ENCODE data around the gene FSIP1. TPM values are rescaled to one million over a fixed set of nuclear protein-coding genes. Genes with fewer than 3 reads are reported as not detected.

The FSIP1 gene
- total RNA-seq, 1 donor from 2014 or later, result 0.91 TPM

DNA sequence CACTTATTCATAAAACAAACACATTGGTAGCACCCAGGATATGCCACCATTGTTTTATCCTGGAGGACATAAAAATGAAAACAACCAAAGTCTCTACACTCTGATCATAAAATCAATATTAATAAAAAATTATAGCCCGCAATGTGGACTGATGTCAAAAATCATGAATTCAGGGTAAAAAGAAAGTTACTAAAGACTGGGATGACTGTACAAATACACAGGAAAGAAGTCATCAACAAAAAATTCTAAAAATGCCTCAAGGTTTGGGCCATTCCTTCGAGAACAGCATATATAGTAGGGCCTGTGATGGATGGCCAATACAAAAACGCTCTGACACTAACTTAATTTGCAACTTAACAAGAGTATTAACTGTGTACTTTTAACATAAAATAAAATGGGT is 125.0 kb downstream of the FSIP1 start:
- intact Hi-C loops (cut with micrococcal nuclease), result no loop called here

DNA sequence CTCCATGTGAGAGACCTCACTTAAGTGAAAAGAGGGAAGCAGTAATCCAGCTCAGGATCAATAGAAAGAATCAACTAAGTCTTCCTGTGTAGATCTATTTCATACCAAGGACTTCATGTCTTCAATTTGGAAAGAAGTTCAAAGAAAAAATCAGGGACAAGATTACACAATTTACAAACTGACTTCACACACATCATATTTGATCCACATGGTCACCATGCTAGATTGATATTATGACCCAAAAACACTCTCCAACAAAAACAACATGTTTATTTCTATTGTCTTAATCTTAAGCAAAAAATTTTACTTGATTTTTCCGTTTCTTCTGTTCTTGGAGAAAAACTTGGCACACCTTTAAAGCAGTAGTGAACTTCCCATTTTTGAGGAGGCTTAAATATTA is 125.5 kb downstream of the FSIP1 start:
- intact Hi-C loops (cut with micrococcal nuclease), result no loop called here

DNA sequence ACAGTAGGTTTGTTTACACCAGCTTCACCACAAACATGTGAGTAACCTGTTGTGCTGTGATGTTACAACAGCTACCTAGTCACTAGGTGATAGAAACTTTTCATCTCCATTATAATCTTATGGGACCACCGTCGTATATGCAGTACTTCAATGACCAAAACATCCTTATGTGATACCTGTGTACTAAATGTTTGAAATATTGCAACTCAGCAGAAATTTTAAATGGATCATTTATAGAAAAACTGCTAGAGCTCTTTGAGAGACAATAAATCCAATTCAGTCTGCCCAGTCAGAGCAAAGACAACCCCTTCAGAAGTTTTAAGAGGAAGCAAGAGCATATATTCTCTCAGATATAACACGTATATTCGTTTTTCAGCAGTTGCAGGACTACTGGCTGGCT is 128.3 kb downstream of the FSIP1 start:
- intact Hi-C loops (cut with micrococcal nuclease), result no loop called here

DNA sequence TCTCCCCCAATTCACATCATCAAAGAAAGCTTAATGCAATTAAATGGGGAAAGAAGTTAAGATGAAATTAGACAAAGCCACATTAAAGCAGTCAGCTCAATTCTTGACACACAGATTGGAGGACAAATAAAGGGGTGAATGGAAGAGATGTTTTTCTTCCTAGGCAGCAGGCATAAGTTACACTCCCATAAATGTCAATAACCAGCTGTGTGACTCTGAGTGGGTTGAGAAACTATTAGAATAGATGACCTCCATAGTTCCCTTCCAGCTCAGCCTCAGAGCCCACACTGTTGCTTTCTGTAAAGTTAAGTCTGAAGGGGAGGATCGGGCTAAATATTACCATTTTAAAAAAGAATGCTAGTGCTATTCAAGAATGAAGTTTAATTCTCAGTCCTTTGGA is 130.8 kb downstream of the FSIP1 start:
- intact Hi-C loops (cut with micrococcal nuclease), result no loop called here

DNA sequence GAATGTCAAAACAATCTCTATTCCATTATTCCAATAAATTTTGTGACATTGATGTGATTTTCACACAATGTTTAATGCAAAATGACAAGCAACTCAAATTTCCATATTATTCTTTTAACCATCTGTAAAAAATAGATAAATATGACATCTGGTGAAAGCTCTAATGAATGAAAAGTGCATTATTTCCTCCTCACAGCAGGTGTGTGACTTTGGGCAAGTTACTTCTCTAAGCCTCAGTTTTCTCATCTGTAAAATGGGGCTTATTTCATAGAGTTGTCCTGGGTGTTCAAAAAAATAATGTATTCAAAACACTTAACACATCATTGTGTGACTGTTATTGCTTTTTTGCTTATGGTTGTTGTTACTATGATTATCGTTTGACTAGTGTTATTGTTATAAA is 131.3 kb downstream of the FSIP1 start:
- intact Hi-C loops (cut with micrococcal nuclease), result no loop called here

DNA sequence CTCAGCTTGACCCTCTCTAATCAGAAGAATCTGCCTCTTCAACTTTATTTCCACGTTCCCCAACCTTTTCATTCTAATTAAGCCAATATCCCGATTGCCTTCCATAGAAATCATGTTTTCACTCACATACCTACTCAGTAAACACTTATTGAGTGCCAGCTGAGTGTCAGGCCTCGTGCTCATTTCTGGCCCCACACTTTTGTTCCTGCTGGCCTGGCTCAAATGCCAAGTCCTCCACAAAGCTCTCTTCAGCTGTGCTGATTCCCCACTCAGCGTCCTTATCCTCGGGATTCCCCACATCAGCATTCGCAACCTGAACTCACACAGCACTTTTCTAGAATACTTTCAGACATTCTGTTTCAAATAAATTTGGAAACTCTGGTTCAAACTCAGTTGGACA is 132.9 kb downstream of the FSIP1 start:
- intact Hi-C loops (cut with micrococcal nuclease), result no loop called here

DNA sequence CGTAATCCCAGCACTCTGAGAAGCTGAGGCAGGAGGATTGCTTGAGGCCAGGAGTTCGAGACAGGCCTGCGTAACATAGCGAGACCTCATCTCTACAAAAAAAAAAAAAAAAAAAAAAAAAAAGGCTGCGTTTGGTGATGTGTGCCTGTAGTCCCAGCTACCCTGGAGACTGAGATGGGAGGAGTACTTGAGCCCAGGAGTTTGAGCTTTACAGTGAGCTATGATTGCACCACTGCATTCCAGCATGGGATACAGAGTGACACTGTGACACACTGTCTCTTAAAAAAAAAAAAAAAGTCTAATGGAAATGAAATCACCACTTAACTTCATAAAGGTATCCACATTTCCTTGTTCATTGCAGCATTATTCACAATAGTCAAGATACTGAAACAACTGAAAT is 136.2 kb downstream of the FSIP1 start:
- intact Hi-C loops (cut with micrococcal nuclease), result no loop called here

DNA sequence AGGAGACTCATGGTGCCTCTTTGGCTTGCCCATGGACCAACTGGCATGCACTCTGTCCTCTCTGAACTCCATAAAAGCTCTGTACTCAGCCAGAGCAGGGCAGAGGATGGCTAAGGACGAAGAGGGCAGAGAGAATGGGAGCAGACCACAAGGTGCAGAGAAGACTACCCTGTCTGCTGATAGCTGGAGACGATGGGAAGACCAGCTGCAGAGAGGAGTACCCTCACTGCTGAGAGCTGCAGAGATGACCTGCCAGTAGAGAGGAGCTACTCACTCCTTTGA is 136.7 kb downstream of the FSIP1 start:
- intact Hi-C loops (cut with micrococcal nuclease), result no loop called here

DNA sequence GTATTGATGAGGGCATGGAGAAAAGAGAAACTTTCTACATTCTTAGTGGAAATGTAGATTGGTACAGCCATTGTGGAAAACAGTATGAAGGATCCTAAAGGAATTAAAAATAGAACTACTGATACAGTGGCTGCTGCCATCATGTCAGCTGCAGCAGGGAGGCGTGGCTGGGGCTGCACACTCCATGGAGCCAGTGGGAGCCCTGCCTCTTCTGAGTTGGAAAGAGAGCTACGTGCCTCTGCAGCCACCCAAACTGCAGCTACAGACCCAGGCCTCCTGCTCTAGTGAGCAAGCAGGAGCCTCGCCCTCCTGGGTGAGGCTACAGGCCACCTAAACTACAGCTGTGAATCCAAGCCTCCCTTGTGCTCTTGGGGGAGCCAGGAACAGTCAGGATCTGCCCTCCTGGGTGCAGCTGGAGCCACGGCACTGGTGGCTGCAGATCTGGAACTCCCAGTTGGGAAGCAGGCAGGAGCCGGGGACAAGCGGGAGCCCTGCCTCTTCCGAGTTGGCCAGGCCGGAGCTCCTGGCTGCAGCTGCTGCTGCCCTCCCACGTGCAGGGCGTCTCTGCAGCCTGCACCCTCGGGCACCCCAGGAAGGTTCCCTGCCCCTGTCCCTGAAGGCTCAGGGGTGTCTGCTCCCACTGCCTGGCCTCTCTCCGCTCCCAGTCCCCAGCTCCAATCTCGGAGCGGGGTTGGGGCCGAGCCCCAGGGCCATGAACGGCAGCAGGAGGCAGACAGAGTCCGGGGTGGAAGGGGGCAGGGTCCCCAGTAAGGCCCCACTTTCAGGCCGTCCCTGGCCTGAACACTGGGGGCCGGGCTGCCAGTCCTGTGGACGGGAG is 137.3 kb downstream of the FSIP1 start:
- intact Hi-C loops (cut with micrococcal nuclease), result no loop called here

DNA sequence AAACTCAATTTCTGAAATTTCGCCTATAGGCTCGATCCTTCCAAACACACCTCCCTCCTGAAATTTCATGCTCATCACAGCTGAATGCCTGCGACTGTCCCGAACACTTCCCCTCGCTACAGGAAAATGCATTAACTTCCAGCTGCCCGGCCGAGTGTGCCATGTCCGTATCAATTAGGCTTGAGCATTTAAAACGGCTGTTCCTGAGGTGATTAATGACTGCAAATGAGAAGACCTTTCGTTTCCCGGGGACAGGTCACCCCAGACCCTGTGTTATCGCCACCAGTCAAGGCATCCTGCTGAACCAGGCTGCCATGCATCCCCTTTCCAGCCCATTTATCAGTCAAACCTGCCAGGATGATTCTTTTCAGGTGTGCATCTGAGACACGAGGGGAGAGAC is 138.5 kb downstream of the FSIP1 start:
- intact Hi-C loops (cut with micrococcal nuclease), result no loop called here

DNA sequence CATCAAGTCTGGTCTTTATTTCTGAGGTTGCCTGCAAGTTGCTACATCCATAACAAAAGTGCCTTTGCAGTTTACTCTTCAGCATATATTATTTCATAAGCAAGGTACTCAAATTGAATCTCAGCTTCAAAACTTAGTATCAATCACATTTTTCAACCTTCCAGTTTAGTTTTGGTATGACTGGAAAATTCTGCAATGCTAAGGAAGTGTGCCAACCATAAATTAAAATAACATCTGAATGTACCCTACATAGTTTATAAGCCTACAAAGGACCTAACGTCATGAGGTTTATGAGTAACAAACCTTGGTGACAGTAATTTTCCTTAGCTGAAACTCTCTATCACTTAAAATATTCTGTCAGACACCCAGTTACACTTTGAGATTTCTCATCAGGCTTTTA is 138.9 kb downstream of the FSIP1 start:
- intact Hi-C loops (cut with micrococcal nuclease), result loop anchor here (2.0 kb wide), 1 partner anchor 15 kb away; no protein-coding TSS in a partner anchor

DNA sequence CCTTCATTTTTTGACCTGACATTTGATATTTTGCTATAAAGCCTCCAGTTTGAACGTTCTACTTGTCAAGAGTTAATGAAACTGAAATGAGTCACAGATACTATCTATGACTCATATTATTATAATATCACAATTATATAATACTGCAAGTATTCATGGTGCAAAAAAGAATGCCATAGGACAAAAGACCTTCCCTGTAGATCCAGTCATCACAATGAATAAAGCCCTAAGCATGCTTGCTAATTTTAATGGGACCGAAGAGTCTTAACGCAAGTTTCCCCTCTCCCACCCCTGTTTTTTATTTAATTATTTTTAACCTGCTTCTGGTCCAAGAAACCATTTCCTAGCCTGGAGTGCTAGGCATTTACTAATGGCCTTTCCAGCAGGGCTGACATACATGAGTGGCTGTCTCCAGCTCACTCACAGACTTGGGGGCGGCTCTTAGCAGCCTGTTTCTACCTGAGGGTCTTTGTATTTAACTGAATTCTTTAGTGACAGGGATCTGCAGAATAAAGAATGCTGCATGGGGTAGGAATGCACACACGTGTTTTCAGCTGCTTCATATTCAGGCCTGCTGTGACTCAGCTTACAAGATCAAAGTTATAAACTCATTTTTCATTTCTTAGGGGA is 140.5 kb downstream of the FSIP1 start:
- intact Hi-C loops (cut with micrococcal nuclease), result loop anchor here (2.0 kb wide), 1 partner anchor 13 kb away; no protein-coding TSS in a partner anchor

DNA sequence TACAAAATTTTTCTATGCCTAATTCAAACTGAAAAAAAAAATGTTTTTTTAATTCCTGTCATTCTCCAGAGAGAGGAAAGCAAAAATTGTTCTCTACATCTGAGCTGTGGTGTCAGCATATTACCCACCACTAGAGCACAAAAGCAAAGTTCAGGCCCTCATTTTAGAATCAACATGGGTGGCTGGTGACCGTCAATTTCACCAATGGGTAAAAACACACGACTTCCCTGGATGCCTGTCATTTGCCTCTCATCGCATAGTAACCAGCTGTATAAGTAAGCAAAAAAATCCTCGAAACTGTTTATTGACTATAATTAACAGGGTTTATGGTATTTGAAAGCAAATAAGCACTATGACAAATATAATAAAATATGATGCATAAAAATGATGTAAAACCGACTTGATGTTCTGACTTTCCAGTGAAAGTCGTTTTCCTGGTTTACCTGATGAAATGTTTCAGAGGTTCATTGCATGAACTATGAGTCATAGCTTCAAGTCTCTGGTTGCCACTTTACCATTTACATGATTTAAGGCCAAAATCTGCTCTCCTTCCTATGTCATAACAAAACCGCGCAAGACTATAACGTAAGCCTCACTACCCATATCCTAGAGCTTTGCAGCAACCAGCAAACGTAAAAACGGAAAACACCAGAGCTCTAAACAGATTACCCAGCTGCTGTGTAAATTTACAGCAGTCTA is 141.3 kb downstream of the FSIP1 start:
- intact Hi-C loops (cut with micrococcal nuclease), result no loop called here

DNA sequence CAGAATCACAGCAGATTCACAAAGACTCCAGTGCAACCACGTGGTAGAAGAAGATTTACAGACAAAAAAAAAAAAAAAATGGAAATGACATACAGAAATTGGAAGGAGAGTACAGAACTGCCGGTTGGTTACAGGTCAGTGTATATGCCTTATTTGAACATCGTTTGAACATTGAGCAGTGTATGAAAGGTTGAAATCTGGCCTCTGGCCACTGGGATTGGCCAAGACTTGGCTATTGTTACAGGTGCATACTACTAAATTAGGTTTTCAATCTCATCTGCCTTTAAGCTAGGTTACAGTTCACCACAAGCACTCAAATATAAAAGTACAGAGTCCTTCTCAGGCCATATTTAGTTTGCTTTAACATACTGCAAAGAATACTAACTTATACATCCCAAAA is 142.0 kb downstream of the FSIP1 start:
- intact Hi-C loops (cut with micrococcal nuclease), result no loop called here

DNA sequence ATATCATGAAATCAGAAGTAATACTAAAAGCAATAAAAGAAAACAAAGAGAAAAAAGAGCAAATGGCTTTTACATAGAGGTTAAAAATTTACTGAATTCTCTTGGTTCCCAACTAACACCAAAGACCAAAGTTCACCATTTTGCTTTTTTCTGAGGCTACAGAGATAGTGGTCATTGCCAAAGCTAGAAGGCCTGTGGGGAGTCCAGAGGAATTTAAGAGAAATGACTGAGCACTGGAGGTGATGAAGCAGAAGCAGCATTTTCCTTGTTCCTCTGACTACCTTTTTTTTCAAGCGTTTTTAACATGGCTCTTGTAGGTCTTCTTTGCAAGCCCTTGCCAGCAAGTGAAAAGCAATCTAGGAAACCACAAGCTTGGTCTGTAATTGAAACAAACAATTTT is 143.6 kb downstream of the FSIP1 start:
- intact Hi-C loops (cut with micrococcal nuclease), result no loop called here

DNA sequence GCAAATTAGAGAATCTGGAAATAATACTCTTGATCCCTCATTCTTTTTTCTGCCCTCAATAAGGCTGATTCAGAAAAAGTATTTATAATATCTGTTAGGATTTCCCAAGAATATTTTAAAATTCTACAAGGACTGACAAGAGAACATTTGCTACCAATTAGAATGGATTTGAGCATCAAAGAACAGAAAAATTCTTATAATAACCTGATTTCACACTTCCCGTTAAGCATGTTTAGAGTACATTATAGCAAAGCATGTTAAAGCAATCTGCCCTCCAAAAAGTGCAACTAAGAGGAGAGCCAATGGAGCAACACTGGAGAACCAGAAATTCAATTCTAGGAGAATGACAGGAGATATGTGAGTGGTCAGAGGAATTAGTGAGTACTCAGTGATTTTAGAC is 144.6 kb downstream of the FSIP1 start:
- intact Hi-C loops (cut with micrococcal nuclease), result no loop called here

DNA sequence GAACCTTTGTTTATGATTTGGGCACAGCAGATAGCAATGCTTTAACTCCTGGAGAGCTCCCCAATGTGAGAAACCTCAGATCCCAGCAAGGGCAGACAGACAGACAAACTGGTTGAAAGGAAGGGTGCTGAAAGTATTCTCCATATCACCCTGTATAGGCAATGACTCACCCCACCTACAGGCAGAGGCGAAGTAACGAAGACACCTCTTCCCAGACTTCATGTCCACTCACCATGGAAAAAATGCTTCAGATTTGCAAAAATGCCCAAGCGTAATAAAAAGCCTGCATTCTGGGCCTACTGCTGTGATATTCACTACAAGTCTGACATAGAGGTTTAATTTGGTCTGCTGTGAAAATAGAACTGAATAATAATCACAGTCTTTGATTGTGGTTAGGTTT is 151.3 kb downstream of the FSIP1 start:
- intact Hi-C loops (cut with micrococcal nuclease), result loop anchor here (1.0 kb wide), 1 partner anchor 8 kb away; no protein-coding TSS in a partner anchor

DNA sequence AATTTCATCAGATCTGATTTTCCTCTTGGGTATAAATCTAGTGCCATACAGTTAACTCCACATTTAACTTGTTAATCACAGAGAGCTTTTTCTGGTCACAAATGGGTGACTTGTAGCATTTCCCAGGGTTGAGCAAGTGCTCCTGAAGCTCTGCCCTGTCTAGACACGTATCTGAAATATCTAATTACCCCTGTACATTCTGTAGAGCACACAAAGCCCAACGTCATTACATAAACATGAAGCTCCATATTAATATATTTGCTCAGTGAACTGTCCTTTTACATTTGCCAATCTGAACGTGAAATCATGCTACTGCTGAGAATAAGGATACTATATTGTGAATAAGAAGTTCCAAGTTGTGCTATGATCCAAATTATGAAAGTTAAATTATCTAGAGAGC is 152.7 kb downstream of the FSIP1 start:
- intact Hi-C loops (cut with micrococcal nuclease), result loop anchor here (1.0 to 10.0 kb wide), 7 partner anchors 13 to 1178 kb away; partner anchors contain the start of genes BMF, EIF2AK4 and FAM98B

DNA sequence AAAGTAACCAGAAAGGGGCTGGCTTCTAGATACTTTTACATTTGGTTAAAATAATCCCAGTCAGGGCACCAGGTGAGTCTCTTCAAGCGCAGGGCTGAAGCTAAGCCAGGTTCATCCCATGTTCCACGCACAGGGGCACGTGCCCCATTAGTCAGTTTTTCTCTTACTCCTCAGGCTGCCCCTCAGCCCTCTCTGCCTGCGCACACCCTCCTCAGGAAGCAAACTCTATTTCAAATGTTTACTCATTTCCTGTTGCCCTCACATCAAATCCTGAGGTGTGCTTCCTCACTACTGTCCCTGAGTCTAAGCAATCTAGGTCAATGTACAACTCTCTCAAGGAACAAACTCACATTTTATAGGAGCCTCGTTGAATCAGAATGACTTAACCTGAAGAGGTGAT is 153.3 kb downstream of the FSIP1 start:
- intact Hi-C loops (cut with micrococcal nuclease), result loop anchor here (1.0 to 10.0 kb wide), 7 partner anchors 13 to 1177 kb away; partner anchors contain the start of genes BMF, EIF2AK4 and FAM98B

DNA sequence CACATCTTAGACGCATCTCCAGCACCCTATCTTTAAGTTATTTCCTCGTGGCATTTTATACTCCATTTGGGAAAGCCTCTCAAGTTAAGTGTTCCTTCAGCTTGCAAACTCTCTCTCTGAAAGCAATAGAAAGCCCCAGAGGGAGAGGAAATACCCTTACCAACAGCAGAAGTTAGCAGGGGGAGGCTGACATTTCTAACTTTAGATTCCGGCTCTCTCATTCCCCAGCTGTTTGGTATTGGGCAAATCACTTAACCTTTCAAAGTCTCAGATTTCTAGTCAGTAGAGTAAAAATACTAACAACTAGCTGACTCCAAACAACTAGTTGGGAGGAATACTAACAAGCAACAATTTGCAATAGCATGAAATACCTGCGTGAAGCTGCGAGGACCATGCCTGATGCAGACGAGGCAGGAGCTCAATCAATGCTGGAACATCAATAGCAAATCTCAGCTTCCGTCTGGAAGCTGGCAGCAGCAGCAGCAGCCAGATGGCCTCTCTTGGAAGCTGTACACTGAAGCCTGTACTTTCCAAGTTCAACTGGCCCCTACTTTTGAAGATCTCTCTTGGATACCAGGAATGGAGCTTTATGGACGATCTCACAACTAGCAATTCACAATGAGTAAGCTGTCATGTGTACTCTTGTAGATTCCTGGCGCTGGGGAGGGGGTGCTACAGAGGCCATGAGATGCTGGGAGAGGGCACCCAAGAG is 153.9 kb downstream of the FSIP1 start:
- intact Hi-C loops (cut with micrococcal nuclease), result loop anchor here (1.0 to 10.0 kb wide), 7 partner anchors 14 to 1176 kb away; partner anchors contain the start of genes BMF, EIF2AK4 and FAM98B

DNA sequence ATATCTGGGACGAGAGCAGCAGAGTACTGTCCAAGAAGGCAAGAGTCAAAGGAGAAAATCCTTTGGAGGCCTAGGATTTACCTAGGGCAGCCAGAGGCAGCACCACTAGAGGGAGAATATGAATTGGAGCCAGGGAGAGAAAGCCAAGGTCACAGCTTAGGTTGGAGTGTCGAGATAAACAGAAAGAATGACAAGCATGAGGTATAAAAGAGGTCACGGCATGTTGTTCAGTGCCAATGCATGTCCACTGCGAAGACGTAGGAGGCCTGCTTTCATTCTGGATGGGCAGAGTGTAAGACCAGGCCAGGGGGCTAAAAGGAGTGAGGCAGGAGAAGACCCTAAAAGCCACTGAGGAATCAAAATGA is 154.5 kb downstream of the FSIP1 start:
- intact Hi-C loops (cut with micrococcal nuclease), result loop anchor here (2.0 to 10.0 kb wide), 6 partner anchors 15 to 1176 kb away; partner anchors contain the start of genes BMF, EIF2AK4 and FAM98B
